Stimulated activated CD4-positive, alpha-beta T cell treated with anti-CD3 and anti-CD28 coated beads, Interleukin-15, amount 100 ng/mL, for 1 hour (primary cell): Measurements from ENCODE around the gene DIP2C.

Experiments
- DNase-seq, 2 donors: peaks; one replicate each; pipeline ENCODE4 v3.0.0-alpha.2; 2020; ENCODE audit warnings: low read depth in 1 of 2, low spot score in 1 of 2

Gene DIP2C, protein sequence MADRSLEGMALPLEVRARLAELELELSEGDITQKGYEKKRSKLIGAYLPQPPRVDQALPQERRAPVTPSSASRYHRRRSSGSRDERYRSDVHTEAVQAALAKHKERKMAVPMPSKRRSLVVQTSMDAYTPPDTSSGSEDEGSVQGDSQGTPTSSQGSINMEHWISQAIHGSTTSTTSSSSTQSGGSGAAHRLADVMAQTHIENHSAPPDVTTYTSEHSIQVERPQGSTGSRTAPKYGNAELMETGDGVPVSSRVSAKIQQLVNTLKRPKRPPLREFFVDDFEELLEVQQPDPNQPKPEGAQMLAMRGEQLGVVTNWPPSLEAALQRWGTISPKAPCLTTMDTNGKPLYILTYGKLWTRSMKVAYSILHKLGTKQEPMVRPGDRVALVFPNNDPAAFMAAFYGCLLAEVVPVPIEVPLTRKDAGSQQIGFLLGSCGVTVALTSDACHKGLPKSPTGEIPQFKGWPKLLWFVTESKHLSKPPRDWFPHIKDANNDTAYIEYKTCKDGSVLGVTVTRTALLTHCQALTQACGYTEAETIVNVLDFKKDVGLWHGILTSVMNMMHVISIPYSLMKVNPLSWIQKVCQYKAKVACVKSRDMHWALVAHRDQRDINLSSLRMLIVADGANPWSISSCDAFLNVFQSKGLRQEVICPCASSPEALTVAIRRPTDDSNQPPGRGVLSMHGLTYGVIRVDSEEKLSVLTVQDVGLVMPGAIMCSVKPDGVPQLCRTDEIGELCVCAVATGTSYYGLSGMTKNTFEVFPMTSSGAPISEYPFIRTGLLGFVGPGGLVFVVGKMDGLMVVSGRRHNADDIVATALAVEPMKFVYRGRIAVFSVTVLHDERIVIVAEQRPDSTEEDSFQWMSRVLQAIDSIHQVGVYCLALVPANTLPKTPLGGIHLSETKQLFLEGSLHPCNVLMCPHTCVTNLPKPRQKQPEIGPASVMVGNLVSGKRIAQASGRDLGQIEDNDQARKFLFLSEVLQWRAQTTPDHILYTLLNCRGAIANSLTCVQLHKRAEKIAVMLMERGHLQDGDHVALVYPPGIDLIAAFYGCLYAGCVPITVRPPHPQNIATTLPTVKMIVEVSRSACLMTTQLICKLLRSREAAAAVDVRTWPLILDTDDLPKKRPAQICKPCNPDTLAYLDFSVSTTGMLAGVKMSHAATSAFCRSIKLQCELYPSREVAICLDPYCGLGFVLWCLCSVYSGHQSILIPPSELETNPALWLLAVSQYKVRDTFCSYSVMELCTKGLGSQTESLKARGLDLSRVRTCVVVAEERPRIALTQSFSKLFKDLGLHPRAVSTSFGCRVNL (N-terminal part only)

DNA sequence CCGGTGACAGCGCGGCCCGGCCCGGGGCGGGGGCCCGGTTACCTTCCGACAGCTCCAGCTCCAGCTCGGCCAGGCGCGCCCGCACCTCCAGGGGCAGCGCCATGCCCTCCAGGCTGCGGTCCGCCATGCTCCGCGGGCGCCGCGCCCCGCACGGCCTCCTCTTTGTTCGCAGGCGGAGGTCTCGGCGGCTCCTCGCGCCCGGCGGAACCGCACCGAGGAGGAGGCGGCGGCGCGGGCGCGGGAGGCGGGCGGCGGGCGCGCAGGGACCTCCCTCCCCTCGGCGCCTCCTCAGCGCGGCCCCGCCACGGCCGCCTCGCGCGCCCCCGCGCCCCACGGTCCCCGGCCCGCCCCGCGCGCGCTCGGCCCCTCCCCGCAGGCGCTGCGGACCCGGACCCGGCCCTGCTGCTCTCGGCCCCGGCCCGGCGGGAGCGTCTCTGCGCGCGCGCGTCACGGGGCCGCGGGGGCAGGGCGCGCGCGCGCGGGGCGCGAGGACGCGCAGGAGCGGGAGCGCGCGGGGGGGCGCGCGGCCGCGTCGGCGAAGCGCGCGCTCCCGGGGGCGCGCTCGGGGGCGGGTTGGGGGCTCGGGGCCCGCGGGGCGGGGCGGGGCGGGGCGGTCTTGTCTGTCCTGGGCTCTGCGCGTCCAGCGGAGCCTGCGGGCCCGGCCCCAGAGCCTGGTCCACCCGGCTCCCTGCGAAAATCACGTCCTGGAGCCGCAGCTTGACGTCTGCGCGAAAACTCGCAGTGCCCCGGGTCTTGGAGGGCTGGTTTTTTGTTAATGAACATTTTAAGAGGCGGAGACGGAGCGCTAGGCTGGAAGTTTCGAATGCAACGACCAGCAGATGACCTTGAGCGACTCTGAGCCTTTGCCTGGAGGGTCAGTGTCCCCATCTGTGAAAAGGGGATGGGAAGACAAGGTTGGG lies at the start of gene DIP2C:
TSS of gene DIP2C (minus strand) at position 217 of the 920 bp plus-strand sequence. CDS start at position 127, 90 bp downstream.
- DNase-seq, result no peak

DNA sequence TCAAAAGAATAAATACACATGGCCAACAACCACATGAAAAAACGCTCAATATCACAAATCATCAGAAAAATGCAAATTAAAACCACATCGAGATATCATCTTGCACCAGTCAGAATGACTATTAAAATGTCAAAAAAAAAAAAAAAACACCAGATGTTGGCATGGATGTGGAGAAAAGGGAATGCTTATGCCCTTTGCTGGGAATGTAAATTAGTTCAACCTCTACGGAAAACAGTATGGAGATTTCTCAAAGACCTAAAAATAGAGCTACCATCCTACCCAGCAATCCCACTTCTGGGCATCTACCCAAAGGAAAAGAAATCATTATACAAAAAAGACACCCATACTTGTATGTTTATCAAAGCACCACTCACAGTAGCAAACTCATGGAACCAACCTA lies 45.0 kb upstream of the DIP2C start:
- DNase-seq, result no peak

DNA sequence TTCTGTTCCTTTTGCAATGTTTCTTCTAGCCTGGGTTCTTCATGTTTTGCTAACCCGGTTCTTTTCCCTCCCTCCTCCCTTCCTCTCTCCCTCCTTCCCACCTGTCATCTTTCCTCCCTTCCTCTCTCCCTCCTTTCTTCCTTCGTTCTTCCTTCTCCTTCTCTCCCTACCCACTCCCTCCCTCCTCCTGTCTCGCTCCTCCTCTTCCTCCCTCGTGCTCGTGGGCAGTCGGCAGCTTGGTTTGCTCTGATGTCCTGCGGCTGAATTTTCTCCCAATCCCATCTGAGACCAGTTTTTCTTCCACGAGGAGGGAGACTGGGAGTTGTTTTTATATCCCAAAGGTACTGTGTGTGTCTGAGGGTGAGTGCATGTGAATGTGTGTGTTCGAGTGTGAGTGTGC lies 43.6 kb upstream of the DIP2C start:
- DNase-seq, result no peak

DNA sequence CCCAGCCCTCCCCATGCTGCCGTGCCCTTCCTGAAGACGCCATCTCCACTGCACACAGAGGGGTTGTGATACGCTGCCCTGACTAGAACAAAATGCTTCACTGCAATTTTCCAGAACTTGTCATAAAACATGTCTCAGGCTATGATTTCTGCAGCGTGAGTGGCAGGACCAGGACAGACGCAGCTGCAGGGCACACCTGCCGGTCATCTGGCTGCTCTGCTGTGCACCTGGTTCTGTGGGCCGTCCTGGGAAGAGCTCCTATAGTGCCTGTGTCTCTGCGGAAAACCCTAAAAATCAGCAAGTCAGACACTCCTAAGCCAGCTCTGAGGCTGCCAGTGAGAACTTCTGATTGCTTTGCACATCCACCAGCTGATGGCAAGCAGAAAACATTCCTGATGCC lies 39.7 kb upstream of the DIP2C start:
- DNase-seq, result no peak

DNA sequence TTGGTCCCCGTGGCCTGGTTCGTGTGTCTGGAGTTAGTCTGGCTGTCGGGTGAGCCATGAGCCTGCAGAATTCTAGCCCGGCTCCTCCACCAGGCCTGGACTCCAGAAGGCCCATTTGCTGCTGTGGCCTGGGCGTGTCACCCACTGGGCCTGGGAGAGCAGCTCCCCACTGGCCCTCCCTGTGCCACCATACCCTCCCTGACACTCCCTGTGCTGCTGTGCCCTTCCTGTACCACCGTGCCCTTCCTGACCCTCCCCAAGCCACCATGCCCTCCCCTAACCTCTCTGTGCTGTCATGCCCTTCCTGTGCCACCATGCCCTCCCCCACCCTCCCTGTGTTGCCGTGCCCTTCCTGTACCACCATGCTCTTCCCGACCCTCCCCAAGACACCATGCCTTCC lies 39.1 kb upstream of the DIP2C start:
- DNase-seq, result no peak

DNA sequence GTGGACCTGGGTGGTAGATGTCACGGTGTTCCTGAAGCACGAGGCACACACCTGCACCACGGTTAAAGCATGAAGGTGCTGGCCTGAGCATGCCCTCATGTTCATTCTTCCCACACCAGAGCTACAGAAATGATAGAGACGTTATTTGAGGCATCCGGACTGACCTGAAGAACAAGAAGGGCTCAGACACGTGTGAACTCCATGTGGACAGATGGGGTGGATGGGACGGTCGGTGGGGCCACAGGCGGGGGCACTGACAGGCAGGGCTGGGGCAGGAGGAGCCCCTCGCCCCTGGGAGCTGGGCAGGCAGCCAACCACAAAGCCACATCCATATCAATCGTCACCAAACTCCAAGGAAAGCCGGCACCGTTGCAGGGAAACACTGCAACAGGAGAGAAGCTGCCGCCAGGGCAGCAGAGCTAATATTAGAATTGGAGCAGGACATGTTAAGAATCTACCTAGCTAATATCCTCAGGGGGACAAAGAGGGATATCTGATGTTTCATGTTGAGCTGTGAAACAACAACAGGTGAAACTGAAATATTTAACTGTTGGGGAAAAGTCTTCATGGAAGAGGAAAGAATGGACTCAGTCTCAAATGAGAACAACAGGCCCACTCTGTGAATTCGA lies 37.8 kb upstream of the DIP2C start:
- DNase-seq, result no peak

DNA sequence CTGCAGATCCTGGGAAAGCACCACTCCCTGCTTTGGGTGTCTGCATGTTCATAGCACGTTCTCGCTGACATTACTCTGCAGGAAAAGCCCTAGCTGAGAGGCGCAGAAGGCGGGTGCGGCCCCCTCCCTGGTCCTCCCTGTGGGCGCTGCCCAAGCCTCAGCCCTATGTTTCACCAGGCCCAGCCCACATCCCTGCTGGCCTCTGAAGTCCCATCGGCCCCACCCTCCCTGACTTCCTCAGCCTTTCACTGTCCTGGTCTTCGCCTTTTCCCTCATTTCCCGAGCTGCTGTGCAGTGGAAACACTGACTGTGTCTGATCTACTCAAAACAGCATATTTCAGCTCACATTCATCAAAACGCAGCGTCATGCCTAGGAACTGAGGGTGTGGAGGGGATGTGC lies 36.3 kb upstream of the DIP2C start:
- no peak for DNase-seq

DNA sequence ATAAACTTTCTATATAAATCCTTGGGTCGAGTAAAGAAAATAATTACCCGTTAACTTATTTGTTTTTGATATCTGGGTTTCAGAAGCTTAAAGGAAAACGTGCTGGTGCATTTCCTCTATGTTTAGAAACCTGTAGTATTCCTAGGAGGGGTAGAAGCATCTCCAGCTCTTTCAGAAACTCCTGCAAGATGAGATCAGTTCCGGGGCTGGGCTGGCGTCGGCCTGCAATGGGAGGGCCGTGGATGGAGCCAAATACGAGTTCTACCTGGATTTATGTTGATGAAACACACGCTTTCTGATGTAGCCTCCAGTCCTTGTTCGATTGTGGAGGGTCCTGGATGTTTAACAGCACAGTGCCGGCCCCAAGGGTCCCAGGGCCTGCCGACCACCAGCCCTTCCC lies 35.8 kb upstream of the DIP2C start:
- no peak for DNase-seq

DNA sequence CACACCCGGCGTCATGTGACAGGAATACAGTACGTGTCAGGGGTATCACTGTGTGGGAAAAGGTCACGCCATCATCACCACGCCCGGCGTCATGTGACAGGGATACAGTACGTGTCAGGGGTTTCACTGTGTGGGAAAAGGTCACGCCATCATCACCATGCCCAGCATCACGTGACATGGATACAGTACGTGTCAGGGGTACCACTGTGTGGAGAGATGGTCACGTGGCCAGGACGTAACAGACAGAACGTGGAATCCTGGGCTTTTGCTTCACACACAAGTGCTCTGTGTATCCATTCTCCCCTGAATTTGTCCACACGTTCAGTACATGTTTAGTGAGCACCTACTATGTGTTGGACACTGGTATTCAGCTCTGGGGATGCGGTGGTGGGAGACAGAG lies 34.5 kb upstream of the DIP2C start:
- DNase-seq, result no peak

DNA sequence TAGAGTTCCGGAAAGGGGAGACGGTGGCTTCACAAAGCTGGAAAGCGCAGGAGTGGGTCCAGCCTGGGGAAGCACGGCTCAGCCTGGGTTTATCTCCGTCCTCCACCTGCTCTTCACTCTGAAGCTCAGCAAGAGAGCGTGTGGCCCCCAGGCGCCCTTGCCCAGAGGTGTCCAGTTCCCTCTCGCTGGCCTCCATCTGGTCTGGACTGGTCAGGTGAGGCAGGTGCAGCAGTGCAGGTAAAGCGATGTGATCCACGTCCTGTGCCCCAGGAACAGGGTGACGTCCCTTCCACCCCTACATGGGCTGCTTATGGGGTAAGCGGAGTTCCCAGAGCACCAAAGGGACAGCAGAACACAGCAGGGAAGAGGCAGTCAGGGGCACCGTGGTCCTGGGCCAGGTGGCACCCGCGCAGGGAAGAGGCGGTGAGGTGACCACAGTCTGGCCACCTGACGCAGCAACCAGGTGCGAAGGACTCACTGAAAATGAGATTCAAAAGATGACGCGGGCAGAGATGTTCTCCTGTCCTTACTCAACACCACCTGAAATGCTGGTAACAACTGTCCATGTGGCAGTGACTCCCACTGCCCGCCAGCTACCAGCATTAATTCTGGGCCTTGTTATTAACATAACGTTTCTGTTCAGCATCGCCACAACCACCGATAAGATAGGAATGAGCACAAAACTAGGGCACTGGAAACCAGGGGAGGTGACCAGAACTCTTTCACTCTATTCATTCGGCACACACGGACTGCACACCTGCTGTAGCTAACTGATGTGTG lies 33.0 kb upstream of the DIP2C start:
- DNase-seq, result no peak

DNA sequence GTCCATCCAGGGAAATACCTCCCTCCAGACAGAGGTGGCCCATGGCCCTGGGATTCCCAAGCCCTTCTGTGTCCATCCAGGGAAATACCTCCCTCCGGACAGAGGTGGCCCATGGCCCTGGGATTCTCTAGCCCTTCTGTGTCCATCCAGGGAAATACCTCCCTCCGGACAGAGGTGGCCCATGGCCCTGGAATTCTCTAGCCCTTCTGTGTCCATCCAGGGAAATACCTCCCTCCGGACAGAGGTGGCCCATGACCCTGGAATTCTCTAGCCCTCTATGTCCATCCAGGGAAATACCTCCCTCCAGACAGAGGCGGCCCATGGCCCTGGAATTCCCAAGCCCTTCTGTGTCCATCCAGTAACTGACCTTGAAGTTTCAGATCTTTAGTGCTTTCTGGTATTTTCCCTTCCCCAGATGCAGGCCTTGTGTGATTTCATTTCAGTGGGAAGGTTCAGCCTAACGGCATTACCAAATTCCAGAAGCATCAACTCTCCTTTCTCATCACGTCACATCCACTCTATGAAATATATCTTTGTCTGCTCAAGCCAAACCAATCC lies 28.8 kb upstream of the DIP2C start:
- no peak for DNase-seq

DNA sequence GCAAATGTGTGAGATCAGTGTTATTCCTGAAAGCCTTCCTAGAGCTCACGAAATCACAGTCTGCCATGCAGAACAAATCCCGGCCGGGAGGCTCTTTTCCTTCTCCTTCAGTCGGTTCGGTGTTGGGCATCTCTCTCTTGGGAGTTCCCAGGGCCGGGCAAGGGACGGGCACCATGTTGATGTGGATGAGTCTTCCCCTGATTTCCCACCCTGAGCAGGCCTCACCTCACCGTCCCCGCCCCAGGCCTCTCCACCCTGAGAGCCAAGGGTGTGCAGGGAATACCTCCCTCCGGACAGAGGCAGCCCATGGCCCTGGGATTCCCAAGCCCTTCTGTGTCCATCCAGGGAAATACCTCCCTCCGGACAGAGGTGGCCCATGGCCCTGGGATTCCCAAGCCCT lies 28.0 kb upstream of the DIP2C start:
- DNase-seq, result no peak

DNA sequence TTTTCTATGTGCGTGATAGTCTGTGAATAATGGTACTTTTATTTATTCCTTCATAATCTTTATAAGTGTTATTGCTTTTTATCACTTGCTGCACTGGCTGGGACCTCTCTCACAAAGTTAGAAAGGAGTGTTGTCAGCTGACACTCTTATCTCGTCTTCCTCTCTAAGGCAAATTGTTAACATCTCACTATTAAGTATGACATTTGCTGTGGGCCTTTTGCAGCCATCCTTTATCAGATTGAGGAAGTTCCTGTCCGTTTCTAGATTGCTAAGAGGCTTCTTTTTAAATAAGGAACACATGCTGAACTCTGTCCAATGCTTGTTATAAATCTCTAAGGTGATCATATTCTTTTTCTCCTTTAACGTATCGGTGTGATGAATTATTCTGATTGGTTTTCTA lies 27.4 kb upstream of the DIP2C start:
- DNase-seq, result no peak

DNA sequence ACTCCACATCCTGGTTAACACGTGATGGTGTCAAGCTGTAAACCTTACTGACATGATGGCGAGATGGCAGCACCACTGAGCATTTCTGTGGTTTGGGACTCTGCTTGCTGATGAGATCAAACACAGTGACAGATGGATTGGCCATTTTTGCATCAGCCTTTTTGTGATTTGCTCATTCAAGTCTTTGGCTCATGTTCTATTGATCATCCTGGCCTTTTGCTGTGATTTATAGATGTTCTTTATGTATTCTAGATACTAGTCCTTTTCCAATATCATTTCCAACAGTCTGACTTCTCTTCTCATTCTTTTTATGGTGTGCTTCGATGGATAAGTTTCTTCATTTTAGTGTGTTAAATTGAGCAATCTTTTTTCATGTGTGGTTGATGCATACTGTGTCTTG lies 24.7 kb upstream of the DIP2C start:
- no peak for DNase-seq

DNA sequence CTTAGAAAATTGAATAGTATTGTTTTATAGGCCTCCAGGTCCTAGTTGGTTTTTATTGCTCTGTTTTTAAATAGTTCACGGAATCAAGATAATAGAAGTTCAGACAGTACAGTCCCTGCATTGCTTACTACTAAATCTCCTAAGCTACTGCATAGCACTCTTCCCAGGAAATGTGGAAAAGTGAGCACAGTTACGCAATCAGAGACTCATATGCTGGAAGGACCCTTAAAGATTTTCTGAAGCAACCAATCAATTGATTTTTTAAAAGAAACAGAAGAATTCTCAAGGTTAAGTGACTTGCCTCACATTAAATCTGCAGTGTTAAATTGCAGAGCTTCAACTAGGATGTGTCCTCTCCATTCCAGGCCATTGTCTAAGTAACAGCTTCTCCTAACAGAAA lies 23.1 kb upstream of the DIP2C start:
- DNase-seq, result no peak

DNA sequence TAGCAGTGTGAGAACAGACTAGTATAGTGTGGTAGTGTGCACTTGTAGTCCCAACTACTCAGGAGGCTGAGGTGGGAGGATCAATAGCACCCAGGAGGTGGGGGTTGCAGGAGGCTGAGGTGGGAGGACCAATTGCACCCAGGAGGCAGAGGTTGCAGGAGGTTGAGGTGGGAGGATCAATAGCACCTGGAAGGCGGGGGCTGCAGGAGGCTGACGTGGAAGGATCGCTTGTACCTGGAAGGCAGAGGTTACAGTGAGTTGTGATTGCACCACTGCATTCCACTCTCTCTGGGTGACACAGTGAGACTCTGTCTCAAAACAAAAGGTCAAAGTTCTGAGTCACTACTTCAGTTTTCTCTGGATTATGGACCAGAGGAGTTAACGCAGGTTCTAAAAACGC lies 22.6 kb upstream of the DIP2C start:
- no peak for DNase-seq

DNA sequence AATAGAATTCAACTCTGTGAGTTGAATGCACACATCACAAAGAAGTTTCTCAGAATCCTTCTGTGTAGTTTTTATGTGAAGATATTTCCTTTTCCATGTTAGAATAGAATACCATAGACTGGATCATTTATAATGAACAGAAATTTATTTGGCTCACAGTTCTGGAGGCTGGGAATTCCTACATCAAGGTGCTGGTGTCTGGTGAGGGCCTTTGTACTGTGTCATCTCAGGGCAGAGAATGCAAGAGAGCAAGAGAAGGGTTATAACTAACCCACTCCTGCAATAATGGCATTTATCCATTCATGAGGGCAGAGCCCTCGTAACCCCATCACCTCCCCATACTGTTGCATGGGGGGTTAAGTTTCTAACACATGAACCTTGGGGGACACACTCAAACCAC lies 18.4 kb upstream of the DIP2C start:
- DNase-seq, result no peak

DNA sequence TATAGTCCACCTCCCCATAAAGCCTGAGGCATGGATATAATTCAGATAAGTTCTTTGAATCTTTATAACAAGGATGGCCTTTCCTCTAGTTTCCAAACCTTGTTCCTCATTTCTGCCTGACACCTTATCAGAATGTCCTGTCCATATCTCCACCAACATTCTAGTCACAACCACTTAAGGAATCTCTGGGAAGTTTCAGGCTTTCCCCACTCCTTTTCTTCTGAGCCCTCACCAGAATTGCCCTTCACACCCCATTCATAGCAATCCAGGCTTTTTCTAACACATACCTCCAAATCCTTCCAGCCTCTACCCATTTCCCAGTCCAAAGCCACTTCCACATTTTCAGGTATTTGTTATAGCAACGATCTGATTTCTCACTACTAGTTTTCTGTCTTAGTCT lies 18.0 kb upstream of the DIP2C start:
- no peak for DNase-seq

DNA sequence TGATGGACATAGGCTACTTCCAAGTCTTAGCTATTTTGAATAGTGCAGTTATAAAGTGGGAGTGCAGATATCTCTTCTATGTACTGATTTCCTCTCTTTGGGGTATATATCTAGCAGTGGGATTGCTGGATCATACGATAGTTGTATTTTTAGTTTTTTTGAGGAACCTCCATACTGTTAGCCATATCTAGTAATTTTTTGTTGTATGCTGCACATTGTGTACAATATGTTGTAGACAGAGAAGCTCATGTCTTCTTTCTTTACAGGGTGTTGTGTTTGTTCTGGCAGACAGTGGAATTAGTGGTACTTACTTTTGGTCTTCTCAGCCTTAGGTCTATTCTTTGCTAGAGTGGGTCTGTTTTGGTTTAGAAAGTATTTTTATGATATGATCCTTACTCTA lies 13.7 kb upstream of the DIP2C start:
- DNase-seq, result no peak
